Mucosa of descending colon (tissue), 3 donors: ENCODE results near the gene PHF8. TPM values are rescaled to one million over a fixed set of nuclear protein-coding genes. Genes with fewer than 3 reads are reported as not detected.

Experiments
- ATAC-seq: fragments of 200-7000 bp; cut with Tn5 transposase; one replicate; pipeline ENCODE4 v1.9.1; 2020; ENCODE audit warnings: mild to moderate bottlenecking, moderate library complexity
- DNase-seq, 3 donors: peaks; one replicate each; pipeline ENCODE4 v3.0.0-alpha.2; 2020
- H3K36me3 ChIP-seq: fragments of 200-600 bp; one replicate; pipeline ENCODE4 v1.8.0; 2021; ENCODE audit warnings: low read depth, mild to moderate bottlenecking
- H3K4me1 ChIP-seq: fragments of 200-600 bp; one replicate; pipeline ENCODE4 v1.8.0; 2021; ENCODE audit warnings: low read depth, mild to moderate bottlenecking
- H3K4me3 ChIP-seq: fragments of 200-600 bp; one replicate; pipeline ENCODE4 v1.8.0; 2021; ENCODE audit warnings: mild to moderate bottlenecking
- H3K9me3 ChIP-seq: fragments of 200-600 bp; one replicate; pipeline ENCODE4 v1.8.0; 2021; ENCODE audit warnings: mild to moderate bottlenecking
- intact Hi-C, 2 donors: fragments of 100-400 bp; cut with DNase I in 1 of 2; cut with micrococcal nuclease in 1 of 2; formaldehyde crosslinking; loops; one replicate each; pipeline versions ENCODE4 v1.11.0 to v1.11.1; 2022; cut with DNase I, micrococcal nuclease
- total RNA-seq, 3 donors: library from RNA; stranded (reverse); fragmentation: NEBNext Ultra II Directional in 2 of 3; extraction: Animal tissue kit (Norgen Biotek cat#: 25700) in 2 of 3; gene quantifications; one replicate each; pipeline versions ENCODE4 v1.2.1 to v1.2.4, GENCODE V29; 2021 to 2023
- TF ChIP-seq, protein P1 (sequence below): fragments of 200-600 bp; IDR thresholded peaks from one replicate; pipeline ENCODE4 v1.8.0; 2022; ENCODE audit warnings: antibody characterized with exemption, mild to moderate bottlenecking
- donor health status: DM: no; HTN: no; CAD: no; lungs with moderate emphysema.
- donor health status: DM: no; HTN: no; CAD: no.
- donor health status: DM: no; HTN: yes; CAD: no.

PHF8 gene
- total RNA-seq, 3 donors from 2014 or later: 23.1 to 36.8 (median 29.8) TPM

DNA sequence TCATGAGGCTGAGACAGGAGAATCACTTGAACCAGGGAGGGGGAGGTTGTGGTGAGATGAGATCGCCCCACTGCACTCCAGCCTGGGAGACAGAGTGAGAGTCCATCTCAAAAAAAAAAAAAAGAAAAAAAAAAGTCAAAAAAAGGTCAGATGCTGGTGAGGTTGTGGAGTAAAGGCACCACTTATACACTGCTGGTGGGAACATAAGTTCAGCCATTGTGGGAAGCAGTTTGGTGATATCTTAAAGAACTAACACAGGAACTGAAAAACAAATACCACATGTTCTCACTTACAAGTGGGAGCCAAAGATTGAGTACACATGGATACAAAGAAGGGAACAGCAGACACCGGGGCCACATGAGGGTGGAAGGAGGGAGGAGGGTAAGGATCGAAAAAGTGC is 149.0 kb downstream of the PHF8 start:
- DNase-seq (no peak), ATAC-seq (no peak)
- H3K4me1 ChIP-seq: no peaks in the 10 kb centered on the region
- no peak overlapping the region for H3K4me3 ChIP-seq
- H3K36me3 ChIP-seq: no peaks in the 10 kb centered on the region
- H3K9me3 ChIP-seq: no peaks in the 10 kb centered on the region
- intact Hi-C loops: no loop called here
- TF ChIP-seq, protein P1, sequence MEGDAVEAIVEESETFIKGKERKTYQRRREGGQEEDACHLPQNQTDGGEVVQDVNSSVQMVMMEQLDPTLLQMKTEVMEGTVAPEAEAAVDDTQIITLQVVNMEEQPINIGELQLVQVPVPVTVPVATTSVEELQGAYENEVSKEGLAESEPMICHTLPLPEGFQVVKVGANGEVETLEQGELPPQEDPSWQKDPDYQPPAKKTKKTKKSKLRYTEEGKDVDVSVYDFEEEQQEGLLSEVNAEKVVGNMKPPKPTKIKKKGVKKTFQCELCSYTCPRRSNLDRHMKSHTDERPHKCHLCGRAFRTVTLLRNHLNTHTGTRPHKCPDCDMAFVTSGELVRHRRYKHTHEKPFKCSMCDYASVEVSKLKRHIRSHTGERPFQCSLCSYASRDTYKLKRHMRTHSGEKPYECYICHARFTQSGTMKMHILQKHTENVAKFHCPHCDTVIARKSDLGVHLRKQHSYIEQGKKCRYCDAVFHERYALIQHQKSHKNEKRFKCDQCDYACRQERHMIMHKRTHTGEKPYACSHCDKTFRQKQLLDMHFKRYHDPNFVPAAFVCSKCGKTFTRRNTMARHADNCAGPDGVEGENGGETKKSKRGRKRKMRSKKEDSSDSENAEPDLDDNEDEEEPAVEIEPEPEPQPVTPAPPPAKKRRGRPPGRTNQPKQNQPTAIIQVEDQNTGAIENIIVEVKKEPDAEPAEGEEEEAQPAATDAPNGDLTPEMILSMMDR: no peak

Other genes with a start within 250 kb of the PHF8 start
- gene FAM120C, start 138.8 kb upstream of the PHF8 start, total RNA-seq: 1 to 10 TPM; 3.7 to 9.4 (median 5.0) TPM